NCI-H2171 treated with DMSO at 0.1 percent for 48 hours (cell line): ENCODE data around the gene LCE1F.

ENCODE experiments used
- DNase-seq: peaks from one replicate; lab custom pipeline; 2025; lab: John Stamatoyannopoulos, UW

Gene LCE1F

DNA sequence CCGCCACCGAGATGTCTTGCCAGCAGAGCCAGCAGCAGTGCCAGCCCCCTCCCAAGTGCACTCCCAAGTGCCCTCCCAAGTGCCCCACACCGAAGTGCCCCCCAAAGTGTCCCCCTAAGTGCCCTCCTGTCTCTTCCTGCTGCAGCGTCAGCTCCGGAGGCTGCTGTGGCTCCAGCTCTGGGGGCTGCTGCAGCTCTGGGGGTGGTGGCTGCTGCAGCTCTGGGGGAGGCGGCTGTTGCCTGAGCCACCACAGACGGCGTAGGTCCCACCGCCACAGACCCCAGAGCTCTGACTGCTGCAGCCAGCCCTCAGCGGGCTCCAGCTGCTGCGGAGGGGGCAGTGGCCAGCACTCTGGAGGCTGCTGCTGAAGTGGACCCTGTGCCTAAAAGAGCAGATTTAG is 1.4 kb downstream of the LCE1F start:
- no peak for DNase-seq

DNA sequence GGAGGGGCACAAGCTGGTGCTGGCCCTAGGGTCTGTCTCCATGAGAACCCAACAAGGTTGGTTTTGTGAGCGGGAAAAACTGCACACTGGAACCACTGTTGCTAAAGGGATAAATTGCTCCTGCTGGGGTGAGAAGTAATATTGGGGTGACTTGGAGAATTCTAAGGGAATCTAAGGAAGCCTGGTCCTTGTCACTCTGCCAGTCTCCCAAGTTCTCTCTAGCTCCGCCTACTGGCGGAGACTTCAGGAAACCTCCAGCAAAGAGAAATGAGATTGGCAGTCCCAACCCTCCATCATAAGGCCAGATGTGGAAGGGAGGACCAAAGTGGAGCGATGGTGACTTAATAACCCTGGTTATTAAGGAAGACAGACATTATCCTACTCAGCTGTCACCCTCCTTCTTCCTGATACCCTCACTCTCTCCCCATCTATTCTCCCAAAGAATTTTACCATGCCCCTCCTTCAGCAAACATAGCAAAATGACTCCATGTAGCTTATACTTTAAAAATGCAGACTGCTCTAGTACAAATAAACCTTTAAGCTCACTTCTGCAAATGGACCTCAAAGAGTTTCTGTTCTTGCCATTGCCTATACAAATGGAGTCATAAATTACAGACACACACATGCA is 2.7 kb downstream of the LCE1F start:
- no peak for DNase-seq

GRCh38 chr1:152783095-152783494 is 8.2 kb downstream of the LCE1F start:
- no peak for DNase-seq

DNA sequence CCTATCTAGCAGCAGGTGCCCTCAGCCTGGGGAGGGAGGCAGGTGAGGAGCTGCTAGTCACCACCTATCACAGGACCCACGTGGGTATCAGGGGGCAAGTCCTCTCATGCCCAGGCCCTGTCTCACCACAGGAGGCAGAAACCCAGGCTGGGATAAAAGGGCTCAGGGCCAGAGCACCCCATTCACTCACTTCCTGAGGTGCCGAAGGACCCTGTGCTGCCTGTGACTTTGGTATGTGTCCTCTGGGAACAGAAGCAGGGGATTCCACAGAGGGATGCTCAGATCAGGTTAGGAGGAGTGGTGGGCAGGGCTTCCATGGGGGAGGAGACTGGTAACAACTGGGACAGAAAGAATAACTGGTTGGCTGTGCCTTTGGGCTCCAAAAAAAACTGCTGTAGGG is 11.1 kb downstream of the LCE1F start, which contains the start of gene LCE1E:
LCE1E (plus strand) TSS at position 181 of the 400 bp plus-strand sequence. CDS start 1,043 bp downstream, outside the sequence.
- DNase-seq, result no peak

- no peak for DNase-seq
Measured at GRCh38 chr1:152795686-152796085, 20.7 kb downstream of the LCE1F start.

DNA sequence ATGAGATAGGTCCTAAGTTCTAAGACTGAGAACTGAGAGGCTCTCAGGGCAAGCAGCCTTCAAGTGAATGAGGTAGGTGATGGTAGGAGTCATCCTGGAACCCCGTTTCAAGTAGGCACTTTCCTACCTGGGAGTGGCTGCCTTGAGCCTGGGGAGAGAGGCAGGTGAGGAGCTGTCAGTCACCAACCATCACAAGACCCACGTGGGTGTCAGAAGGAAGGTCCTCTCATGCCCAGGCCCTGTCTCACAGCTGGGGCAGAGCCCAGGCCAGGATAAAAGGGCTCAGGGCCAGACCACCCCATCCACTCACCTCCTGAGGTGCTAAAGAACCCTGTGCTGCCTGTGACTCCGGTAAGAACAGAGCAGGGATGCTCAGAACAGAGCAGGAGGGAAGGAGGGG is 21.5 kb downstream of the LCE1F start, which contains the start of gene LCE1D:
LCE1D (plus strand) TSS at position 301 of the 400 bp plus-strand sequence. CDS start 1,074 bp downstream, outside the sequence.
- no peak for DNase-seq

- no peak for DNase-seq
Measured at GRCh38 chr1:152801333-152801732, 26.4 kb downstream of the LCE1F start.

DNA sequence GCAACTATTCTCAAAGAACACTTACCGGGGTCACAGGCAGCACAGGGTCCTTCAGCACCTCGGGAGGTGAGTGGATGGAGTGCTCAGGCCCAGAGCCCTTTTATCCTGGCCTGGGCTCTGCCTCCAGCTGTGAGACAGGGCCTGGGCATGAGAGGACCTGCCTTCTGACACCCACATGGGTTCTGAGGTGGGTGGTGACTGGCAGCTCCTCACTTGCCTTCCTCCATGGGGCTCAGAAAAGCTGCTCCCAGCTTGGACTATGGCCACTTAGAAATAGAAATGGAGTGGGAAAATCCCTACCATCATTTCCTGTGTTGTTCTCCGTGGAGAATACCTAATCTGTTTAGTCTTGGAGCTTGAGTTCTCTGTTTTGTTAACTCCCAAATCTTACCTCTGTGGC is 31.6 kb downstream of the LCE1F start, which contains the start of gene LCE1C:
LCE1C (minus strand) TSS at position 76 of the 400 bp plus-strand sequence. CDS start 1,173 bp downstream, outside the sequence.
- no peak for DNase-seq

DNA sequence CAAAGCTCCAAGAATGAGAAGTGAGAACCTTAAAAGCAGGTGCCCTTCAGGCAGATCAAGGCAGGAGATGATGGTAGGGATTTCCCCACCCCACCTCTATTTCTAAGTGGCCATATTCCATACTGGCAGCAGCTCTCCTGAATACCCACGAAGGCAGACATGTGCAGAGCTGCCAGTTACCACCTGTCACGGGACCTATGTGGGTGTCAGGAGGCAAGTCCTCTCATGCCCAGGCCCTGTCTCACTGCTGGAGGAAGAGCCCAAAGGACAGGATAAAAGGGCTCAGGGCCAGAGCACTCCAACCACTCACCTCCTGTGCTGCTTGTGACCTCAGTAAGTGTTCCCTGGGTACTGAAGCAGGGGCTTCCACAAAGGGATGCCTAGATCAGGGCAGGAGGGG is 36.1 kb downstream of the LCE1F start:
- no peak for DNase-seq

DNA sequence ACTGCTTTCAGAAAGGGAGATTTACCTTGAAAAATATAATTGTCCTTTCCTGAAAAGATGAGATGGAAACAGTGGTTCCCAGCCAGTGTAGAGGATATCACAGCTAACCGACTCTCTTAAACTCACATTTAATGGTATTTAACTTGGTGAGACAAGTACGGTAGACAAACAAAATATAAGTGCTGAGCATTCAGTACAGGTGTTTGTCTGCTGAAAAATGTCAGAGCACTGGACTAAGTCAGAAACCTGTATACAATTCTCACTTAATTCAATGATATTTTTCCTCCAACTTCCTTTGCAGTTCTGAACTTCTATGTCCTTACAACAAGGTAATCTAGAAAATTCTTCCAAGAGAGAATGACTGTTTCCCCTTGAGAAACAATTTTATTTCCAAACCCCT is 36.7 kb downstream of the LCE1F start, which contains the start of gene LCE1B:
LCE1B (plus strand) TSS at position 301 of the 400 bp plus-strand sequence. CDS start 476 bp downstream, outside the sequence.
- DNase-seq, result no peak

- DNase-seq, result no peak
Measured at GRCh38 chr1:152817309-152817708, 42.4 kb downstream of the LCE1F start.

DNA sequence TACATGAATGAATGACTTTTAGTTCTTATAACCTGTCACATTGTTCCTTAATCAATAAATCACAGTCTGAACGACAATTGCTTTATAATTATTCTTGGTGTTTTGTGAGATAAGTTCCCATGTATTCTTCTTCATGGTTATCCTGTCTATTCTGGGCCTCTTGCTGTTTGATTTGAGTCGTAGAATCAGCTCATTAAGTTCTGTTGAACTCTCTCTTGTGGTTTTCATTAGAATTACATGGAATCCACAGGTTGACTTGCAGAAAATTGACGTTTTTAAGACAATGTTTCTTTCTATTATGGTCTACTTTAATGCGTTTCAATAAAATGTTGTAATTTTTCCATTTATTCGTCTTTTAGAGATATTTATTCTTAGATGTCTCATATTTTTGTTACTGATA is 48.4 kb downstream of the LCE1F start:
- DNase-seq, result no peak

DNA sequence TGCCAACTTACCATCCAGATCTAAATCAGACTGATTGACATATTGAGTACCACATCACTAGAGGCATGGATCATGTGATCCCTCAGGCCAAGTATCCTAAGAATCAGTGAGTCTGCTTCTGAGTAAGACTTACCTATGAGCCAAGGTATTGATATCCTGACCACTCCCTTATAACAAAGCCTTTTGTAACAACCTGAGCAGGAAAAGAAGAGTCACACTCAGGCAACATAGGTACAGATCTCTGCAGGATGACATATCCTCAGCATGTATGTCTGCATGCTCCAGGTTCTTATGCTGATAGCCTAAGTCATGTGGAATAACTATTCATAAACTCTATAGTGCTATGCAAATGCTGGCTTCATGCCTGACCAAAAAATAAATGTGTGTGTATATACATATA is 50.0 kb downstream of the LCE1F start:
- DNase-seq, result no peak
